Gastroesophageal sphincter (tissue), 3 donors: ENCODE measurements around the gene PCDH9.

Experiments used
- CTCF ChIP-seq, 4 experiments: fragments of 200-600 bp in 2 of 4; fragments of 450-650 bp in 2 of 4; sonication (generic) in 1 of 4; IDR thresholded peaks; one replicate each; pipeline ENCODE4 v1.5.1; 2017 to 2019; ENCODE audit warnings: antibody characterized with exemption in 4 of 4, mild to moderate bottlenecking in 2 of 4, moderate library complexity in 2 of 4
- POLR2A ChIP-seq, 2 donors: fragments of 450-650 bp; IDR thresholded peaks; one replicate each; pipeline ENCODE4 v1.6.1; 2017; ENCODE audit warnings: antibody characterized with exemption in 2 of 2, mild to moderate bottlenecking in 2 of 2, moderate library complexity in 1 of 2
- POLR2AphosphoS5 ChIP-seq: sonication (generic); formaldehyde crosslinking; IDR thresholded peaks from one replicate; pipeline ENCODE4 v1.6.1; 2017; ENCODE audit warnings: antibody characterized with exemption

- no peak for TF ChIP-seq POLR2A (IDR thresholded peaks at IDR 0.05)
- no peak for TF ChIP-seq CTCF (IDR thresholded peaks at IDR 0.05)
- no peak for TF ChIP-seq POLR2AphosphoS5
Observed at GRCh38 chr13:67033170-67033569, 197.0 kb downstream of the PCDH9 start.
